ENCODE data around the gene KRTAP5-3. TPM values are rescaled to one million over a fixed set of nuclear protein-coding genes. Genes with fewer than 3 reads are reported as not detected.
A peak's percentile ranks its signal among the peaks of the same experiment; 100 is the strongest.

KRTAP5-3 gene
- total RNA-seq, 1 experiment from 2014 or later, result not detected

- no peak for DNase-seq (ENCODE audit: low read depth)
Observed at GRCh38 chr11:1643146-1643690, 35.0 kb upstream of the KRTAP5-3 start.

GRCh38 chr11:1642288-1643145 lies 34.3 kb upstream of the KRTAP5-3 start:
- DNase-seq (ENCODE audit: low read depth), result no peak

GRCh38 chr11:1641096-1641495 lies 32.8 kb upstream of the KRTAP5-3 start:
- no peak for DNase-seq (ENCODE audit: low read depth)

GRCh38 chr11:1640076-1640946 lies 32.0 kb upstream of the KRTAP5-3 start:
- no peak for DNase-seq (ENCODE audit: low read depth)

GRCh38 chr11:1639666-1640065 lies 31.4 kb upstream of the KRTAP5-3 start:
- DNase-seq (ENCODE audit: low read depth), result no peak

- peak; percentile 8 for DNase-seq (ENCODE audit: low read depth)
Observed at GRCh38 chr11:1639102-1639620, 30.9 kb upstream of the KRTAP5-3 start.

- no peak for DNase-seq (ENCODE audit: low read depth)
Observed at GRCh38 chr11:1638344-1638743, 30.1 kb upstream of the KRTAP5-3 start.

GRCh38 chr11:1637628-1638027 lies 29.4 kb upstream of the KRTAP5-3 start:
- no peak for DNase-seq (ENCODE audit: low read depth)

- DNase-seq (ENCODE audit: low read depth), result no peak
Observed at GRCh38 chr11:1636291-1636950, 28.2 kb upstream of the KRTAP5-3 start.

GRCh38 chr11:1633864-1634263 lies 25.6 kb upstream of the KRTAP5-3 start:
- DNase-seq (ENCODE audit: low read depth), result no peak

GRCh38 chr11:1632053-1632714 lies 23.9 kb upstream of the KRTAP5-3 start:
- DNase-seq (ENCODE audit: low read depth), result no peak

- no peak for DNase-seq (ENCODE audit: low read depth)
Observed at GRCh38 chr11:1631066-1631568, 22.9 kb upstream of the KRTAP5-3 start.

GRCh38 chr11:1630271-1630670 lies 22.0 kb upstream of the KRTAP5-3 start:
- no peak for DNase-seq (ENCODE audit: low read depth)

GRCh38 chr11:1629326-1630185 lies 21.3 kb upstream of the KRTAP5-3 start, which contains the start of gene KRTAP5-5:
KRTAP5-5 (plus strand) TSS chr11:1629775; CDS start chr11:1629841, 66 bp downstream.
- no peak for DNase-seq (ENCODE audit: low read depth)

- peak; percentile 12 for DNase-seq (ENCODE audit: low read depth)
Observed at GRCh38 chr11:1628506-1629325, 20.5 kb upstream of the KRTAP5-3 start.

GRCh38 chr11:1625541-1625940 lies 17.3 kb upstream of the KRTAP5-3 start:
- no peak for DNase-seq (ENCODE audit: low read depth)

GRCh38 chr11:1624621-1625020 lies 16.4 kb upstream of the KRTAP5-3 start:
- DNase-seq (ENCODE audit: low read depth), result no peak

- no peak for DNase-seq (ENCODE audit: low read depth)
Observed at GRCh38 chr11:1623716-1624115, 15.5 kb upstream of the KRTAP5-3 start.

GRCh38 chr11:1622086-1622485 lies 13.8 kb upstream of the KRTAP5-3 start, which contains the start of gene KRTAP5-4:
KRTAP5-4 (minus strand) TSS chr11:1622138; CDS start chr11:1622093, 45 bp downstream.
- no peak for DNase-seq (ENCODE audit: low read depth)
